HG02642 (cell line): ENCODE results near the gene VPS9D1.

Experiments used
- ATAC-seq: cut with Tn5 transposase; IDR thresholded peaks from one replicate; pipeline ENCODE4 v1.9.1; 2021; ENCODE audit warnings: mild to moderate bottlenecking; ENCODE audit not compliant: unreplicated experiment, poor library complexity

The VPS9D1 gene

DNA sequence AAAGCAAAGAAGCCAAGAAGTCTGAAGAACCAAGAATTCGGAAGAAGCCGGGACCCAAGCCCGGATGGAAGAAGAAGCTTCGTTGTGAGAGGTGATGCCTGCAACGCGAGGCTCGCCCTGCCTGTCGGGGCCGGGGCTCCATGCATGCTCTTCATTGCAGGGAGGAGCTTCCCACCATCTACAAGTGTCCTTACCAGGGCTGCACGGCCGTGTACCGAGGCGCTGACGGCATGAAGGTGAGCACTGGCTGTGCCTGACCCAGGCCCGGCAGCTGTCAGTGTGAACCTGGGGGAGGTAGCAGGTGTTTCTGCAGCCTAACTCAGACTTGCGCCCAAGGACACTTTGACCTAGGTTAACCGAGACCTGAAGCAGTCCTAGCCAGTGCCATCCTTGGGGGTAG, 12.6 kb upstream of the VPS9D1 start:
- ATAC-seq, result no peak

GRCh38 chr16:89732918-89733242, 12.2 kb upstream of the VPS9D1 start:
- ATAC-seq, result no peak

- no peak for ATAC-seq
These were observed 11.6 kb upstream of the VPS9D1 start for GRCh38 chr16:89732142-89732917.

DNA sequence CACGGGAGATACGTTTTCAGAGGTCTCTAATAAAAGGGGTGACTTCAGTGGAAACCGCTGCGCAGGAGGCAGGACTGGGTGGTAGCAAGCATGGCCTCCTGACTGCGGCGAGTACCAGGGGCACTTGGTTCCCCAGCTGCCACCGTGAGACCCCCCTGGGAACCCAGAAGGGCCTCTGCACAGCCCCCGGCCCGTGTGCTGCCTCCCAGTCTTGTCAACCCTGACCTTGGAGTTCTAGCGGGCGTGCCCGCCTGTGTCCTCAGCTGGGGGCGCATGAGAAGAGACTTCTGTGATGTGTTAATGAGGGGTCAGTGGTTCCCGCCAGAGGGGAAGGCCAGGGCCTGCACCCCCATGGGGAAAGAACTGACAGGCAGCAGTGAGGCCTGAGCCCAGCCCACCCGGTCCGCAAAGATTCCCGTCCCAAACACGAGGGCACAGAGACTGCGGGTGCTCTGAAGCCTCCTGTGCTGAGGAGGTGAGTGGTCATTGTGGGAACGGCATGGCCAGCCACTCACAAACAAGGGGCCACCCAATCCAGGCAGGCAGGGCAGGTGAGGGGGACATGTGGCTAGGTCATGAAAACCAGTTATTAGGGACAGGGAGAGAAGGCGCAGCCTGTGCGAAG, 10.0 kb upstream of the VPS9D1 start:
- ATAC-seq, result no peak

DNA sequence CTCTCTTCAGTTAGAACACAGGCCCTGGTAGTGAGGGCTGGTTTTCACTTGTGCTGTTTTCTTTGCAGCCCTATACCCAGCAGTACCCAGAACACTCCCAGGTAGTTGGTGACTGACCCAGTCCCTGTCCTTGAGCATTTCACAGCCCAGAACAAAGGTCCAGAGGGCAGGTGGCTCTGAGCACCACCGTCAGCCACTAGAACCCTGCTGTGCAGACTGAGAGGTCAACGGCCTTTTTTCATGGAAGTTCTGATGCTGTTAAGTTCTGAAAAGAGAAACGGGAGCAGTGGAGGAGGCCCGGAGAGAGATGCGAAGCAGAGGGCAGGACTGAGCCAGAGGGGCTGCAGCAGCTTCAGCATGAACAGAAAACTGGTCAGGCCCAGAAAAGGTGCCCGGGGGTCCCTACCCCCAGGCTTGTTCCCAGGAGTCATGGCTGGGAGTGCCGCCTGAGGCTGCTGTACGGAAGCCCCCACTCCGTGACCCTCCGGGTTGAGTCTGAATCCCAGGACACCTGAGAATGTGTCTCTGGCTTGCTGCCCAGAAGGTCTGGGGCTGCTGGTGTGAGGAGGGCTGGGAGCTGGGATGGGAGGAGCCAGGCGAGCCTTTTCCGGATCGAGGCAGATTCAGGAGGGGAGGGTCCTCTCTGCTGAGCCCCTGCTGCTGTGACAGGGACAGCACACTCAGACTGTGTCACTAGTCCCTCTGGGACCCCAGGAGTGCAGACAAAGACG, 9.3 kb upstream of the VPS9D1 start:
- no peak for ATAC-seq

GRCh38 chr16:89729293-89729692, 8.6 kb upstream of the VPS9D1 start:
- ATAC-seq, result no peak

- ATAC-seq, result no peak
These were observed 6.9 kb upstream of the VPS9D1 start for GRCh38 chr16:89727406-89728120.

DNA sequence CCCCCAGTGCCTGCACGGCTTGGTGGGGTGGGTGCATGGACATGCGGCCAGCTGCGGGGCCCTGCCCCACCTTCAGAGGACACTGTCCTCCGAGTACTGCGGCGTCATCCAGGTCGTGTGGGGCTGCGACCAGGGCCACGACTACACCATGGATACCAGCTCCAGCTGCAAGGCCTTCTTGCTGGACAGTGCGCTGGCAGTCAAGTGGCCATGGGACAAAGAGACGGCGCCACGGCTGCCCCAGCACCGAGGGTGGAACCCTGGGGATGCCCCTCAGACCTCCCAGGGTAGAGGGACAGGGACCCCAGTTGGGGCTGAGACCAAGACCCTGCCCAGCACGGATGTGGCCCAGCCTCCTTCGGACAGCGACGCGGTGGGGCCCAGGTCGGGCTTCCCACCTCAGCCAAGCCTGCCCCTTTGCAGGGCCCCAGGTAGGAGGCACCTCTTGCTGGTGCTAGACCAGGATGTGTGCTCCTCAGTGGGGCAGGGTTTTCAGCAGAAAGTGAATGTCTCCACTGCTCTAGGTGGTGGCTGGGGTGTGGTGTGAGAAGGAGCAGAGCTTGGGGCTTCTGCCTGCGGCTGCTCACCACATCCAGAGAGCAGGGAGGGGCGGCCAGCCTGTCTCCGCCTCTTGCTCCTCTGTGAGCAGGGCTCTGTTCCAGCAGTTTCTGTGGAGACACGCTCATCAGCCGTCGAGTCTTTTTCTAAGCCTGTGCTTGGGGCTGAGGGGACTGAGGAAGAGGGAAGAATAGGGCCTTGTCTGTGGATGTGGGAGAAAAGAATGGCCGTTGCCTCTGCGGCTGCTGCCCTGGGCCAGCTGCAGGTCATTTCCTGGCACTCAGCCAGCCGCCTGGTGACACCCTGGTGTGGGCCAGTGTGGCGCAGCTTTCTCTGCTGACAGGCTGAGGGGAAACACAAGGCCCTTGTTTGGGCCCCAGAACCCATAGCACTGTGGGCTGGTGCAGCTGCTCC, 2.9 kb upstream of the VPS9D1 start:
- no peak for ATAC-seq

DNA sequence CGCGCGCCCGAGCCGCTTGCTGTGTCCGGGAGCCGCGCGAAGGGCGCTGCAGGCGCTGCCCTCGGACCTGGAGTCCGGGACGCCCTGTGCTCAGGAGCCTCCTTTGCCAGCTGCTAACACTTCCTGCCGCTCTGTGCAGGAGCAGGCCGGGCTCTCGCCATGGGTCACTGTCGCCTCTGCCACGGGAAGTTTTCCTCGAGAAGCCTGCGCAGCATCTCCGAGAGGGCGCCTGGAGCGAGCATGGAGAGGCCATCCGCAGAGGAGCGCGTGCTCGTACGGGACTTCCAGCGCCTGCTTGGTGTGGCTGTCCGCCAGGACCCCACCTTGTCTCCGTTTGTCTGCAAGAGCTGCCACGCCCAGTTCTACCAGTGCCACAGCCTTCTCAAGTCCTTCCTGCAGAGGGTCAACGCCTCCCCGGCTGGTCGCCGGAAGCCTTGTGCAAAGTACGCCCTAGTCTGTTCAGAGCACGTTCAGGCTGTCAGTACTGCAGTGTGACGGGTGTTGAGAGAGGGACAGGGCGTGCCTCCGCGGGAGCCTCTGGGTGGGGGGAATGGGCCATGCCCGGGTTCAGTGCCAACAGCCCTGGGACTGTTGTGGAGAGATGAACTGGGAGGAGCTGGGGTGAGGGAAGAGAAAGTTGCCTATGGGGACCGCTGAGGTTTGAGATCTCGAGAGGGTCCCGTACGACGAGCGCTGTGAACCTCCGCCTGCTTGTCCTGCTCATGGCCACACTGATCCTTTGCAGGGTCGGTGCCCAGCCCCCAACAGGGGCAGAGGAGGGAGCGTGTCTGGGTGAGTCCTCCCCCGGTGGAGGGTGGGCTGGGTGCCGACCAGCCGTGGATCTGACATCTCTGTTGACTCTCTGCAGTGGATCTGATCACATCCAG, 1.9 kb upstream of the VPS9D1 start:
- ATAC-seq, result no peak

DNA sequence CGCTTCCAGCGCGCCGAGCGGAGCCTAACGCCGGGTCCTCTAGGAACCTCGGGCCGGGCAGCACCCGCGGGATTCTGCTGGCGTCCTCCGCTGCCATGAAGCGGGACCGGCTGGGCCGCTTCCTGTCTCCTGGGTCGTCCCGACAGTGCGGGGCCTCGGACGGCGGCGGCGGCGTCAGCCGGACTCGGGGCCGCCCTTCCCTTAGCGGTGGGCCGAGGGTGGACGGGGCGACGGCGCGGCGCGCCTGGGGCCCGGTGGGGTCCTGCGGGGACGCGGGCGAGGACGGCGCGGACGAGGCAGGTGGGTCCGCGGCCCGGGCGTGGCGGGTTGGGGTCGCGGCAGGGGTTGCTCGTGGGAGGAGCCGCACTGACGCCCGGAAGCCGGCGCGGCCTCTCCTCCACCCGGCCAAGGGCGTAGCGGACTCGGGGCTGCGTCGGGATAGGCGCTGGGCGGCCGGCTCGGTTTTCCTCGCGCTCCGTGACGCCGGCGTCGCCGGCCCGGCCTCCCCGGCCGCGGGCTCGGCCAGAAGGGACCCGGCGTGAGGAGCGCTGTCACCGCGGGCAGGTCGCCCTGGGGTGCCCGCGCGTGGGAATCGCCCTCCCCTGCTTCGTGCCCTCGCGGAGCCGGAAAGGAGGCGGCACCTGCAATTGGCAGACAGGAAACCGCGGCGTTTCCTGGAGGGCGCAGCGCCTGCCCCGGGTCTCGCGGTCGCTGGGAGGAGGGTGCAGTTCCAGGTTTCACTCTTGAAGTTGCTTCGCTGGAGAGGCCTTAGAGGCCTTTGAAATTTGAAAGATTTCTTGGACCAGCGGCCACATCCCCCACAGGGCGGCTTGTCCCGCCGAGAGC, 1.1 kb upstream of the VPS9D1 start:
- peak; percentile 34 for ATAC-seq

DNA sequence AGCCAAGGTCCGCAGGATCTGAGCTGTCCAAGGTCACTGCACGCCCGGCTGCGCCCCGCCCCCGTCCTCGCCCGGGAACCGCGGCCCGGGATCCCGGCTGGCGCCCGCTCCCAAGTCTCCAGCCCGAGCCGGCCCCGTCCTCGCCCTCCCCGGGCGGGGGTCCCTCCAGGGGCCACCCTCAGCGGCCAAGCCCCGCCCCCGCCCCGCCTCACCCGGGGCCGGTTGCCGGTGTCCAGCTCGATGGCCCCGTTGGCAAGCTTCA, 216 bp downstream of the VPS9D1 start:
- peak; percentile 29 for ATAC-seq

GRCh38 chr16:89717688-89718505, 2.8 kb downstream of the VPS9D1 start:
- ATAC-seq, result no peak

GRCh38 chr16:89716916-89717687, 3.6 kb downstream of the VPS9D1 start:
- no peak for ATAC-seq

DNA sequence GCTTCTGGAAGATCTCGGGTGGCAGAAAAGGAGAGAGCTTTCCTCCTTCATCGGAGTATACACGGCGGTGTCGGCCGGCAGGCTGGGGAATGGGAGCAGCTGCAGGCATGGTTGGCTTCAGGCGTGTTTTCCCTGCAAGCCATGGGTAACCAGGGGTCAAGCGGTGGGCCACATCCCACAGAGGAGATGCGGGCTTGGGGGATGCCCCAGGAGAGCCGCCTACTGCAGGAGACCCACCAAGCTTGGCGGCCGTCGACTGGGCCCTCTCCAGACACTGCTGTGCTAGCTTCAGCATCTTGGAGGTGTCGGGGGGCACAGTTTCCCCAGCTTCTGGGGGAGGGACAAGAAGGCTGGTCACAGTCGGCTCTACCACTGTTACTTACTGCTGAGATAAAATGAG, 4.2 kb downstream of the VPS9D1 start:
- no peak for ATAC-seq

DNA sequence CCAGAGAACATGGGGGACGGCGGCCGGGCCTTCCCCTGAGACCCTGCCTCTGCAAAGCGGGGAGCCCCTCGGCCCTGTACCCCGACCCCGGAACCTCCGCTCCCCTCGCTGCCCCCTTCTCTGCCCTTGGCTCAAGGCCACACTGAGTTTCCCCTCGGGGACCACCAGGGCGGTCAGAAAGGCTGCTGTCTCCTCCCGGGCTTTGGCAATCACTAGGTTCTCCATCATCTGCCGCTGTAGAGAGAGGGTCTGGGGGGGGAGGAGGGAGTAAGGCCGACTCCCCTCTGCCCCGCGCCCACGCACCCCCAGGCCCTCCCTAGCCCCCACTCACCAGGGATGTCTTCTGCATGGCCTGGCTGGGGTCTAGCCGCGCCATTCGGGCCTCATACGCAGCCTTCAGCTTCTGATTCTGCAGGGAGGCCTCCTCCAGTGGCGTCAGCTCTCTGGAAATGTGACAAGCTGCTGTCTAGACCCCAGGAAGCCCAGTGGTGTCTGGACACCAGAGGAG, 8.4 kb downstream of the VPS9D1 start:
- ATAC-seq, result no peak

GRCh38 chr16:89711601-89712273, 9.0 kb downstream of the VPS9D1 start:
- ATAC-seq, result peak; percentile 60
